NOMO-1 treated with dmso at 0.1 percent for 144 hours (cell line): ENCODE data around the gene NLRC5.

Experiments used
- DNase-seq: peaks from one replicate; lab custom pipeline; 2025; ENCODE audit not compliant: unreplicated experiment; lab: John Stamatoyannopoulos, UW

NLRC5 gene

GRCh38 chr16:57020651-57021050, 31.3 kb downstream of the NLRC5 start:
- no peak for DNase-seq

GRCh38 chr16:57021757-57022156, 32.4 kb downstream of the NLRC5 start:
- DNase-seq, result no peak

- DNase-seq, result no peak
Measured at GRCh38 chr16:57022445-57022844, 33.1 kb downstream of the NLRC5 start.

DNA sequence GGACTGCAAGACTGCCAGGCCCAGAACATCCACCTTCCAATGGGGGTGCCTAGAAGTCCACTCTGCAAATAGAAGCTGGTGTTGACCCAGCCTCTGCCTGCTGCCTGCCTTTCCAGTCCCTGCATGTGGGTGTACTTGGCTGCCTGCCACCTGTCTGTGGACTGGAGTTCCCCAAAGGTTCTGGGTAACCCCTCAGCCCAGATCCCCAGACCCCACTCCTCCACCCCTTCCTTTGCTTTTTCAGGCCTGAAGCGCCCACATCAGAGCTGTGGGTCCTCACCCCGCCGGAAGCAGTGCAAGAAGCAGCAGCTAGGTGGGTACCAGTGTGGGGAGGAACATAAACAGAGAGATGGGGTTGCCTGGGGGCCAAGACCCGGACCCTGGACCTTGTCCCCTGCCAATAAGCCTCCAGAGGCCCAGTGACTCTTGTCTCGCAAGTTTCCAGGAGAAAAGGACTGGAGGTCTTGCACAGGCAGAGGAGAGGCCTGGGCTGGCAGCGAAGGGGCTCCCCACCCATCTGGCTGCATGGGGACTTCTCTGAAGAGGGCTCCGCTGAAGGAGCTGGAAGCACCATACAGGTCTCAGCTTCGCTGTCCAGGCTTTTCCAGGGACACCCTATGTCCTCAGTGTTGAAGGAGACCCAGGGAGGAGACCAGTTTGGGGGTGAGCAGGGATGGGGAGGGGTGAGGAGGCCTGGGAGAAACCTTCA, 34.3 kb downstream of the NLRC5 start:
- no peak for DNase-seq

- DNase-seq, result peak; percentile 6
Measured at GRCh38 chr16:57024894-57025680, 35.7 kb downstream of the NLRC5 start.

GRCh38 chr16:57025941-57026777, 36.8 kb downstream of the NLRC5 start:
- no peak for DNase-seq

DNA sequence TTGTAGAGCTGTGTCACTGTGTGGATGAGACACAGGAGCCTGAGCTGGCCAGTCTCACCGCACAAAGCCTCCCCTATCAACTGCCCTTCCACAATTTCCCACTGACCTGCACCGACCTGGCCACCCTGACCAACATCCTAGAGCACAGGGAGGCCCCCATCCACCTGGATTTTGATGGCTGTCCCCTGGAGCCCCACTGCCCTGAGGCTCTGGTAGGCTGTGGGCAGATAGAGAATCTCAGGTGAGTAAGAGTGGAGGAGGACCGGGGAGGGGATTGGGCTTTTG, 37.4 kb downstream of the NLRC5 start:
- no peak for DNase-seq

GRCh38 chr16:57027067-57027466, 37.7 kb downstream of the NLRC5 start:
- DNase-seq, result no peak

GRCh38 chr16:57028086-57028485, 38.7 kb downstream of the NLRC5 start:
- DNase-seq, result no peak

GRCh38 chr16:57029161-57030160, 40.1 kb downstream of the NLRC5 start:
- no peak for DNase-seq

DNA sequence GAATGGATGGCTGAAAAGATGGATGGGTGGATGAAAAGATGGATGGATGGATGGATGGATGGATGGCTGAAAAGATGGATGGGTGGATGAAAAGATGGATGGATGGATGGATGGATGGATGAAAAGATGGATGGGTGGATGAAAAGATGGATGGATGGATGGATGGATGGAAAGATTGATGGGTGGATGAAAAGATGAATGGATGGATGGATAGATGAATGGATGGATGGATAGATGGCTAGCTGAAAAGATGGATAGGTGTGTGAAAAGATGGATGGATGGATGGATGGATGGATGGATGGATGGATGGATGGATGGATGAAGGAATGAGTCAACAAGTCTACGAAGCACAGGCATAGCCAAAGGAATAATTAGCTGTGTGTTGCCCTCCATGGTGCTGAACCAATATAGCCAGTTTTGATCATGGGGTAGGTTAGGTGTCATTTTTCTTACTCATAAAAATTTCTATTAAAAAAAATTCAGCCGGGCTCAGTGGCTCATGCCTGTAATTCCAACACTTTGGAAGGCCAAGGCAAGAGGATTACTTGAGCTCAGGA, 41.1 kb downstream of the NLRC5 start:
- no peak for DNase-seq

DNA sequence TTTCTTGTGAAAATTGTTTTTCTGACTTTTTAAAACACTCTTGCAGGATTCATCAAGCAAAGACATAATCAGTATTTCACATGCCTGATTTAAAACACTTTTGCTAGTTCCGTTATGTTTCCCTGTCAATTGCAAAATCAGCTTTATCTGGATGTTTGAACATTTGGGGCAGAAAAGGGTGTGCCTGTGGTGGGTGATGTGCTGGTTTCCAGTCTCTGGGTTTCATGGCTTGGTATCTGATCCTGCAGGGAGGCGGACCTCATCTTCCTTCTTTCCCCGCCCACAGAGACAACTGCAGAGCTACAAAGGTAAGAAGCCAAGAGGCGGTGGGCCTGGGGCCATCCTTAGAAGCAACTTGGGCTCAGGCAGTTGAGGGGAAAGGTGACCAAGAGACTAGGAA, 41.8 kb downstream of the NLRC5 start:
- no peak for DNase-seq

- DNase-seq, result no peak
Measured at GRCh38 chr16:57032346-57032745, 43.0 kb downstream of the NLRC5 start.

GRCh38 chr16:57032931-57033330, 43.6 kb downstream of the NLRC5 start:
- no peak for DNase-seq

DNA sequence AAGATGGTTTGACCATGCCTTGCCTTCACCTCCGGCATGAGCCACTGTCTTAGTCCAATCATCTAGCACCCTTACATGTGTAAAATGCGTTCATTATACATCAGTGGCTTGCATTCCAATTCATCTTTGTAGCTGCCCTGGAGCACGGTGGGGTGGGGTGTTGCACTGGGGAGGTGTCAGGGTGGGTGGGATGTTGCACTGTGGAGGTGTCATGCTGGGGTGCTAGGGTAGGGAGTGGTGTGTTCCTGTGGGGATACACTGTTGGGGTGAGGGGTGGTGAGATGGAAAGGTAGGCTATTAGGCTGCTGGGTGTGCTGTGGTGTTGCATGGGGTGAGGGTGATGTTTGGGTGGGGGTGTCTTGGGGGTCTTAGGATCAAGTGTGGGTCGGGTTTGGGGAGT, 47.0 kb downstream of the NLRC5 start:
- no peak for DNase-seq

GRCh38 chr16:57036945-57037344, 47.6 kb downstream of the NLRC5 start:
- no peak for DNase-seq

- DNase-seq, result no peak
Measured at GRCh38 chr16:57038166-57038565, 48.8 kb downstream of the NLRC5 start.

DNA sequence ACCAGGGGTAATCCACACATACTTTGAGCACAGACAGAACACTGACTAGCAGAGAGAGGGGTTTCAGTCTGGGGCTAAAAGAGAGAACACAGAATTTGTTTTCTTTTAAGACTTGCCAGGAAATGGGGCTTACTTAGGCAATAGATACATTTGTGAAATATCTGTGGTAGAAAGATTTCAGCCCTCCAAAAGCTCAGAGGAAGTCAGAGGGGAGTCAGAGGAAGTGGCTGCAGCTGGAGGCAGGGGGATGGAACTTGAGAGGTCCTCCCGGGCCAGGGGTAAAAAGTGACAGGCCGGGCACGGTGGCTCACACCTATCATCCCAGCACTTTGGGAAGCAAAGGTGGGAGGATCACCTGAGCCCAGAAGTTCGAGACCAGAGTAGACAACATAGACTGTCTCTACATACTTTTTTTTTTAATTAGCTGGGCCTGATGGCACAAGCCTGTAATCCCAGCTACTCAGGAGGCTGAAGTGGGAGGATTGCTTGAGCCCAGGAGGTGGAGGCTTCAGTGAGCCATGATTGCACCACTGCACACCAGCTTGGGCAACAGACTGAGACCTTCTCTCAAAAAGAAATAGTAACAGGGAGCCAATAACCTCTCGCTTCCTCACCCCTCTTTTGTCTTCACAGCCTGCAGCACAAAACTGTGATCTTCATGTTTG, 49.9 kb downstream of the NLRC5 start:
- peak; percentile 92 for DNase-seq

DNA sequence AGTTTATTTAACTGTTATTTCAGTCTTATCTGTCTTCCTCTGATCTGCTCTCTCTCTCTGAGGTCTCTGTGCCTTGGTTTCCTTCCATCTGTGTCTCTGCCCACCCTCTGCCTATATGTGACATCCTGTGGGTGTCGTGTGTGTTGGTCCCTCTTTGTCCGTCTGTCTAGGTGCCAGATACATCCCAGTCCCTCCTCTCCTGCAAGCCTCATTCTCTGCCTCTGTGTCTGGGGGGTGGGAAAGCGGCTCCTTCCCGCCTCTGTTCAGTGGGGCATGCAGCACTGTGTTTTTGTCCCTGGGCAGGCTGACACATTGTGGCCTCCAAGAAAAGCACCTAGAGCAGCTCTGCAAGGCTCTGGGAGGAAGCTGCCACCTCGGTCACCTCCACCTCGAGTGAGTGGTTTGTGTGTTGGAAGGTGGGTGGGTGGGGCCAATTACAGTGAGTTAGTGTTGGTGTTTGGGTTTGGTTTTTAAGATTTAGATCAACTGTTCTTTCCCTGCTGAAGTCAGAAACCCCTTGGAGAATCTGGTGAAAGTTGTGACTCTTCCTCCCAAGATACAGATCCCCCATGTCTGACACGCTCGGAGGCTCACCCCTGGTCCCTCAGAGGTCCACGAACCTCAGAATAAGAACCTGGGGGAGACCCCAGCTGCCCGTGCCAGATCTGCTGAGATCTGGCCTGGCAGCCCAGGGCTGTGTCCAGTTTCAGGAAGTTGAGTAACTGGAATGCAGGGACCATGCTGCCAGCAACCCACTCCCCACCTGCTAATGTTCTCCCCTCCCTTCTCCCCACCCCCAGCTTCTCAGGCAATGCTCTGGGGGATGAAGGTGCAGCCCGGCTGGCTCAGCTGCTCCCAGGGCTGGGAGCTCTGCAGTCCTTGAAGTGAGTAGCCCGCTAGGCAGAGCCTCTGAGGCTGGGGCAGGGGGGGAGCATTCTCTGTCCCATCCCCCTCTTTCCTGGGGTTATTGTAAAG, 52.1 kb downstream of the NLRC5 start:
- no peak for DNase-seq
